ENCODE results near the gene GOLGA7B.
"Not testable (repeated sequence)": the region's sequence is repeated elsewhere in the genome, so short reads cannot be mapped to it uniquely, and the experiment has no call there.

DNA sequence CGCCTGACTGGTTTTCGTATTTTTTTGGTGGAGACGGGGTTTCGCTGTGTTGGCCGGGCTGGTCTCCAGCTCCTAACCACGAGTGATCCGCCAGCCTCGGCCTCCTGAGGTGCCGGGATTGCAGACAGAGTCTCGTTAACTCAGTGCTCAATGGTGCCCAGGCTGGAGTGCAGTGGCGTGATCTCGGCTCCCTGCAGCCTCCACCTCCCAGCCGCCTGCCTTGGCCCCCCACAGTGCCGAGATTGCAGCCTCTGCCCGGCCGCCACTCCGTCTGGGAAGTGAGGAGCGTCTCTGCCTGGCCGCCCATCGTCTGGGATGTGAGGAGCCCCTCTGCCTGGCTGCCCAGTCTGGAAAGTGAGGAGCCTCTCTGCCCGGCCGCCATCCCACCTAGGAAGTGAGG lies 8.5 kb upstream of the GOLGA7B start:
- not testable (repeated sequence) for TF ChIP-seq RAD21 (IDR thresholded peaks at IDR 0.05; ENCODE audit: low read length); CTCF (conservative IDR thresholded peaks at IDR 0.05; ENCODE audit: low read depth, low read length); RCOR1 (IDR thresholded peaks at IDR 0.05; ENCODE audit: insufficient replicate concordance, low read length); POLR2A (IDR thresholded peaks at IDR 0.05; ENCODE audit: low read depth, low read length); SMC3 (IDR thresholded peaks at IDR 0.05; ENCODE audit: low read depth, low read length); MAFK (IDR thresholded peaks at IDR 0.05; ENCODE audit: low read depth, low read length); RFX5 (IDR thresholded peaks at IDR 0.05; ENCODE audit: low read depth, low read length)
- TF ChIP-seq, protein P1, sequence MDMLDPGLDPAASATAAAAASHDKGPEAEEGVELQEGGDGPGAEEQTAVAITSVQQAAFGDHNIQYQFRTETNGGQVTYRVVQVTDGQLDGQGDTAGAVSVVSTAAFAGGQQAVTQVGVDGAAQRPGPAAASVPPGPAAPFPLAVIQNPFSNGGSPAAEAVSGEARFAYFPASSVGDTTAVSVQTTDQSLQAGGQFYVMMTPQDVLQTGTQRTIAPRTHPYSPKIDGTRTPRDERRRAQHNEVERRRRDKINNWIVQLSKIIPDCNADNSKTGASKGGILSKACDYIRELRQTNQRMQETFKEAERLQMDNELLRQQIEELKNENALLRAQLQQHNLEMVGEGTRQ (IDR thresholded peaks at IDR 0.05; ENCODE audit: low read depth, low read length): not testable (repeated sequence)
